HEK293 (cell line): Measurements from ENCODE around the gene HOXA6.

Experiments used
- HOXA7 ChIP-seq: sonication (generic); formaldehyde crosslinking; IDR thresholded peaks from 2 replicates; pipeline ENCODE4 v1.8.1; 2022; ENCODE audit warnings: missing genetic modification reagents, borderline replicate concordance
- IKZF3 ChIP-seq: fragments of 450-650 bp; IDR thresholded peaks from 2 replicates; pipeline ENCODE4 v1.5.0; 2018; ENCODE audit warnings: missing biosample characterization, mild to moderate bottlenecking, missing genetic modification characterization, moderate library complexity
- INSM2 ChIP-seq: fragments of 450-650 bp; formaldehyde crosslinking; IDR thresholded peaks from 2 replicates; pipeline ENCODE4 v1.5.1; 2016; ENCODE audit warnings: missing biosample characterization, missing genetic modification characterization
- KLF8 ChIP-seq: fragments of 450-650 bp; formaldehyde crosslinking; IDR thresholded peaks from 2 replicates; pipeline ENCODE4 v1.5.1; 2016; ENCODE audit warnings: missing biosample characterization, missing genetic modification characterization
- PBX3 ChIP-seq: sonication (generic); formaldehyde crosslinking; IDR thresholded peaks from 2 replicates; pipeline ENCODE4 v1.8.1; 2022; ENCODE audit warnings: mild to moderate bottlenecking, moderate library complexity, missing genetic modification reagents
- PRDM1 ChIP-seq: fragments of 450-650 bp; formaldehyde crosslinking; IDR thresholded peaks from 2 replicates; pipeline ENCODE4; 2016; ENCODE audit warnings: missing biosample characterization, missing genetic modification characterization
- PRDM4 ChIP-seq: fragments of 450-650 bp; formaldehyde crosslinking; IDR thresholded peaks from 2 replicates; pipeline ENCODE4 v1.5.1; 2017; ENCODE audit warnings: missing biosample characterization, missing genetic modification characterization
- SP3 ChIP-seq: fragments of 450-650 bp; formaldehyde crosslinking; IDR thresholded peaks from 2 replicates; pipeline ENCODE4 v1.5.1; 2016; ENCODE audit warnings: missing biosample characterization, missing genetic modification characterization
- WT1 ChIP-seq: fragments of 450-650 bp; formaldehyde crosslinking; IDR thresholded peaks from 2 replicates; pipeline ENCODE4 v1.5.1; 2016; ENCODE audit warnings: missing biosample characterization, missing genetic modification characterization
- YY1 ChIP-seq: fragments of 450-650 bp; formaldehyde crosslinking; IDR thresholded peaks from 2 replicates; pipeline ENCODE4 v1.5.1; 2018; ENCODE audit warnings: missing biosample characterization, missing genetic modification characterization
- ZFHX2 ChIP-seq: fragments of 450-650 bp; formaldehyde crosslinking; conservative IDR thresholded peaks from 2 replicates; pipeline ENCODE4 v1.5.1; 2016; ENCODE audit warnings: missing biosample characterization, missing genetic modification characterization
- ZFP37 ChIP-seq: fragments of 450-650 bp; formaldehyde crosslinking; IDR thresholded peaks from 2 replicates; pipeline ENCODE4 v1.5.1; 2016; ENCODE audit warnings: missing biosample characterization, missing genetic modification characterization
- ZNF19 ChIP-seq: fragments of 450-650 bp; formaldehyde crosslinking; IDR thresholded peaks from 2 replicates; pipeline ENCODE4; 2016; ENCODE audit warnings: missing biosample characterization, missing genetic modification characterization, low read depth
- ZNF274 ChIP-seq, 2 experiments: fragments of 200-500 bp in 1 of 2; fragments of 450-650 bp in 1 of 2; sonication (Bioruptor generic) in 1 of 2; formaldehyde crosslinking in 1 of 2; IDR thresholded peaks; 2 replicates each; pipeline versions ENCODE4 v1.5.1 to v1.6.1; 2014 to 2016; ENCODE audit warnings: borderline replicate concordance in 1 of 2, inconsistent platforms in 1 of 2, low read length in 1 of 2, missing biosample characterization in 1 of 2, missing genetic modification characterization in 1 of 2
- ZNF354C ChIP-seq: fragments of 450-650 bp; formaldehyde crosslinking; IDR thresholded peaks from 2 replicates; pipeline ENCODE4 v1.5.1; 2016; ENCODE audit warnings: missing biosample characterization, missing genetic modification characterization, low read depth, borderline replicate concordance
- ZNF366 ChIP-seq: fragments of 450-650 bp; formaldehyde crosslinking; conservative IDR thresholded peaks from 2 replicates; pipeline ENCODE4 v1.5.1; 2016; ENCODE audit warnings: missing biosample characterization, missing genetic modification characterization
- ZNF473 ChIP-seq: fragments of 450-650 bp; formaldehyde crosslinking; IDR thresholded peaks from 2 replicates; pipeline ENCODE4 v1.5.1; 2017; ENCODE audit warnings: missing biosample characterization, missing genetic modification characterization
- ZNF518A ChIP-seq: fragments of 450-650 bp; formaldehyde crosslinking; conservative IDR thresholded peaks from 2 replicates; pipeline ENCODE4 v1.5.1; 2016; ENCODE audit warnings: low read depth, missing biosample characterization, missing genetic modification characterization
- ZNF560 ChIP-seq: fragments of 450-650 bp; formaldehyde crosslinking; IDR thresholded peaks from 2 replicates; pipeline ENCODE4 v1.5.1; 2017; ENCODE audit warnings: missing biosample characterization, missing genetic modification characterization, borderline replicate concordance
- ZSCAN30 ChIP-seq: fragments of 450-650 bp; IDR thresholded peaks from 2 replicates; pipeline ENCODE4 v1.5.1; 2018; ENCODE audit warnings: missing biosample characterization, mild to moderate bottlenecking, missing genetic modification characterization, moderate library complexity
- TF ChIP-seq, protein P1 (sequence below): fragments of 450-650 bp; formaldehyde crosslinking; IDR thresholded peaks from 2 replicates; pipeline ENCODE4 v1.5.1; 2017; ENCODE audit warnings: missing biosample characterization, missing genetic modification characterization
- TF ChIP-seq, protein P2 (sequence below): fragments of 450-650 bp; formaldehyde crosslinking; IDR thresholded peaks from 2 replicates; pipeline ENCODE4 v1.5.1; 2017; ENCODE audit warnings: missing biosample characterization, missing genetic modification characterization

HOXA6 gene

GRCh38 chr7:27148031-27148755 lies 619 bp upstream of the HOXA6 start (continued):
- TF ChIP-seq, protein P1, sequence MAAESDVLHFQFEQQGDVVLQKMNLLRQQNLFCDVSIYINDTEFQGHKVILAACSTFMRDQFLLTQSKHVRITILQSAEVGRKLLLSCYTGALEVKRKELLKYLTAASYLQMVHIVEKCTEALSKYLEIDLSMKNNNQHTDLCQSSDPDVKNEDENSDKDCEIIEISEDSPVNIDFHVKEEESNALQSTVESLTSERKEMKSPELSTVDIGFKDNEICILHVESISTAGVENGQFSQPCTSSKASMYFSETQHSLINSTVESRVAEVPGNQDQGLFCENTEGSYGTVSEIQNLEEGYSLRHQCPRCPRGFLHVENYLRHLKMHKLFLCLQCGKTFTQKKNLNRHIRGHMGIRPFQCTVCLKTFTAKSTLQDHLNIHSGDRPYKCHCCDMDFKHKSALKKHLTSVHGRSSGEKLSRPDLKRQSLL (tag by site-specific recombination), result peak; percentile 80; the same call in 1 of the 2 replicates
- no peak for TF ChIP-seq HOXA7 (CRISPR knock-in tag)
- TF ChIP-seq ZNF518A (tag by site-specific recombination), result no peak
- TF ChIP-seq ZSCAN30 (tag by site-specific recombination), result 0 out of 2 replicates have a peak, but pooled peaks have one; percentile 13
- TF ChIP-seq YY1 (tag by site-specific recombination), result no peak
- no peak for TF ChIP-seq ZFP37 (tag by site-specific recombination)
- TF ChIP-seq KLF8 (tag by site-specific recombination), result peak; percentile 36; the same call in 1 of the 2 replicates
- peak; percentile 63; the same call in 1 of the 2 replicates for TF ChIP-seq ZNF366 (tag by site-specific recombination)
- TF ChIP-seq IKZF3 (tag by site-specific recombination), result no peak
- TF ChIP-seq ZFHX2 (tag by site-specific recombination), result peak; percentile 87
- TF ChIP-seq PRDM4, result no peak
- TF ChIP-seq ZNF473 (tag by site-specific recombination), result no peak
- TF ChIP-seq INSM2, result no peak
- TF ChIP-seq WT1 (tag by site-specific recombination), result peak; percentile 53
- TF ChIP-seq ZNF274 (IDR thresholded peaks at IDR 0.05; ENCODE audit: low read length), result no peak
- TF ChIP-seq ZNF274 (tag by site-specific recombination; IDR thresholded peaks at IDR 0.05; ENCODE audit: borderline replicate concordance), result no peak
- TF ChIP-seq, protein P2, sequence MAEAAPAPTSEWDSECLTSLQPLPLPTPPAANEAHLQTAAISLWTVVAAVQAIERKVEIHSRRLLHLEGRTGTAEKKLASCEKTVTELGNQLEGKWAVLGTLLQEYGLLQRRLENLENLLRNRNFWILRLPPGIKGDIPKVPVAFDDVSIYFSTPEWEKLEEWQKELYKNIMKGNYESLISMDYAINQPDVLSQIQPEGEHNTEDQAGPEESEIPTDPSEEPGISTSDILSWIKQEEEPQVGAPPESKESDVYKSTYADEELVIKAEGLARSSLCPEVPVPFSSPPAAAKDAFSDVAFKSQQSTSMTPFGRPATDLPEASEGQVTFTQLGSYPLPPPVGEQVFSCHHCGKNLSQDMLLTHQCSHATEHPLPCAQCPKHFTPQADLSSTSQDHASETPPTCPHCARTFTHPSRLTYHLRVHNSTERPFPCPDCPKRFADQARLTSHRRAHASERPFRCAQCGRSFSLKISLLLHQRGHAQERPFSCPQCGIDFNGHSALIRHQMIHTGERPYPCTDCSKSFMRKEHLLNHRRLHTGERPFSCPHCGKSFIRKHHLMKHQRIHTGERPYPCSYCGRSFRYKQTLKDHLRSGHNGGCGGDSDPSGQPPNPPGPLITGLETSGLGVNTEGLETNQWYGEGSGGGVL (tag by site-specific recombination), result peak; percentile 34; the same call in 1 of the 2 replicates
- TF ChIP-seq ZNF19, result no peak
- no peak for TF ChIP-seq PRDM1 (tag by site-specific recombination)
- TF ChIP-seq ZNF560 (tag by site-specific recombination), result no peak
- no peak for TF ChIP-seq PBX3 (CRISPR knock-in tag)
- TF ChIP-seq ZNF354C (tag by site-specific recombination), result no peak
- peak; percentile 69 for TF ChIP-seq SP3 (tag by site-specific recombination)
